CD14-positive monocyte (primary cell): ENCODE measurements around the gene DNAL1. TPM values are rescaled to one million over a fixed set of nuclear protein-coding genes. Genes with fewer than 3 reads are reported as not detected.
A peak's percentile ranks its signal among the peaks of the same experiment; 100 is the strongest.

Experiments
- DNase-seq, 3 donors: peaks; one replicate each; pipeline ENCODE4 v3.0.0-alpha.2; 2011 to 2022
- H2AFZ ChIP-seq: 2 replicates; pipeline ENCODE4 v1.6.0; 2012; ENCODE audit warnings: mild to moderate bottlenecking, low read depth, low read length, inconsistent platforms; ENCODE audit not compliant: insufficient read depth, poor library complexity, severe bottlenecking
- H3K27ac ChIP-seq, 2 donors: 1 replicate in 1 of 2; 2 replicates in 1 of 2; pipeline ENCODE4 v1.5.1; 2012 to 2013; ENCODE audit warnings: low read length in 2 of 2, control low read depth in 1 of 2, inconsistent platforms in 1 of 2, low read depth in 1 of 2, mild to moderate bottlenecking in 1 of 2
- H3K27me3 ChIP-seq, 2 donors: one replicate each; pipeline versions ENCODE4 v1.6.0 to v1.6.1; 2011 to 2013; ENCODE audit warnings: low read length in 2 of 2; ENCODE audit not compliant: control insufficient read depth in 2 of 2, insufficient read depth in 2 of 2
- H3K36me3 ChIP-seq, 2 donors: replicated peaks in 1 of 2; 1 replicate in 1 of 2; 2 replicates in 1 of 2; pipeline versions ENCODE4 v1.5.1 to v1.6.1; 2012 to 2013; ENCODE audit warnings: low read length in 2 of 2, control low read depth in 1 of 2, inconsistent platforms in 1 of 2, mild to moderate bottlenecking in 1 of 2; ENCODE audit not compliant: insufficient read depth in 2 of 2, control insufficient read depth in 1 of 2
- H3K4me1 ChIP-seq, 2 donors: 1 replicate in 1 of 2; 2 replicates in 1 of 2; pipeline versions ENCODE4 v1.5.1 to v1.6.1; 2012 to 2013; ENCODE audit warnings: low read length in 2 of 2, control low read depth in 1 of 2, inconsistent platforms in 1 of 2, mild to moderate bottlenecking in 1 of 2, moderate library complexity in 1 of 2; ENCODE audit not compliant: insufficient read depth in 2 of 2, control insufficient read depth in 1 of 2
- H3K4me2 ChIP-seq: replicated peaks from 2 replicates; pipeline ENCODE3; 2012; ENCODE audit warnings: low read length, moderate library complexity, mild to moderate bottlenecking; ENCODE audit not compliant: poor library complexity, severe bottlenecking; ENCODE audit errors: extremely low read depth
- H3K4me3 ChIP-seq, 3 experiments: fragments of 200-600 bp in 1 of 3; sonication (generic) in 1 of 3; replicated peaks in 1 of 3; 1 replicate in 2 of 3; 2 replicates in 1 of 3; pipeline ENCODE4 v1.5.1; 2011 to 2013; ENCODE audit warnings: low read length in 3 of 3, mild to moderate bottlenecking in 3 of 3, control low read depth in 2 of 3, low read depth in 2 of 3, inconsistent platforms in 1 of 3, moderate library complexity in 1 of 3
- H3K79me2 ChIP-seq: 2 replicates; pipeline ENCODE4 v1.6.0; 2012; ENCODE audit warnings: mild to moderate bottlenecking, control low read depth, inconsistent platforms, low read length, moderate library complexity; ENCODE audit not compliant: insufficient read depth
- H3K9ac ChIP-seq: 2 replicates; pipeline ENCODE4 v1.6.0; 2017; ENCODE audit warnings: low read length, mild to moderate bottlenecking; ENCODE audit not compliant: insufficient read depth, poor library complexity, severe bottlenecking
- H3K9me3 ChIP-seq, 2 donors: replicated peaks in 1 of 2; 1 replicate in 1 of 2; 2 replicates in 1 of 2; pipeline versions ENCODE4 v1.5.1 to v1.6.1; 2012 to 2013; ENCODE audit warnings: low read length in 2 of 2, control low read depth in 1 of 2; ENCODE audit not compliant: control insufficient read depth in 1 of 2, insufficient read depth in 1 of 2
- H4K20me1 ChIP-seq: 2 replicates; pipeline ENCODE4 v1.6.0; 2012; ENCODE audit warnings: mild to moderate bottlenecking, low read length, control low read depth, moderate library complexity; ENCODE audit not compliant: insufficient read depth
- H3K27ac Mint-ChIP-seq, 7 donors: one replicate each; pipeline ENCODE4 v1.8.0; 2020; ENCODE audit warnings: mild to moderate bottlenecking in 7 of 7, mixed read lengths in 7 of 7, moderate library complexity in 6 of 7, inconsistent platforms in 2 of 7
- H3K27me3 Mint-ChIP-seq, 3 donors: one replicate each; pipeline ENCODE4 v1.8.0; 2021 to 2022; ENCODE audit warnings: low read depth in 3 of 3, mild to moderate bottlenecking in 3 of 3, mixed read lengths in 3 of 3, moderate library complexity in 3 of 3, inconsistent platforms in 1 of 3
- H3K36me3 Mint-ChIP-seq, 2 donors: one replicate each; pipeline ENCODE4 v1.8.0; 2020; ENCODE audit warnings: mixed read lengths in 2 of 2, inconsistent platforms in 1 of 2, mild to moderate bottlenecking in 1 of 2
- H3K4me1 Mint-ChIP-seq: one replicate; pipeline ENCODE4 v1.8.0; 2020; ENCODE audit warnings: mild to moderate bottlenecking, mixed read lengths
- H3K4me3 Mint-ChIP-seq, 2 donors: one replicate each; pipeline ENCODE4 v1.8.0; 2020; ENCODE audit warnings: mild to moderate bottlenecking in 2 of 2, mixed read lengths in 2 of 2, moderate library complexity in 1 of 2
- H3K9me3 Mint-ChIP-seq, 7 donors: one replicate each; pipeline ENCODE4 v1.8.0; 2020 to 2022; ENCODE audit warnings: mixed read lengths in 7 of 7, mild to moderate bottlenecking in 6 of 7, moderate library complexity in 6 of 7, inconsistent platforms in 2 of 7
- WGBS: methylation state at CpG from one replicate; pipeline ENCODE4 v1.1.5; 2013; ENCODE audit warnings: missing lambda C conversion rate; ENCODE audit not compliant: insufficient coverage; 5-methylcytosine and 5-hydroxymethylcytosine counted together
- intact Hi-C, 2 donors: fragments of 100-400 bp; cut with micrococcal nuclease; formaldehyde crosslinking; loops; one replicate each; pipeline versions ENCODE4 v1.15.0 to v1.15.1; 2023
- polyA plus RNA-seq, 3 donors: library from polyadenylated mRNA; depleted of rRNA in 1 of 3; unstranded in 2 of 3; stranded (reverse) in 1 of 3; fragments of 300-500 nt in 2 of 3; fragments of >200 nt in 1 of 3; fragmentation: Illumina TruSeq in 2 of 3; gene quantifications; 1 replicate in 2 of 3; 2 replicates in 1 of 3; pipeline ENCODE4 v1.2.3, GENCODE V29; 2012 to 2021
- TF ChIP-seq, protein P1 (sequence below): fragments of 200-600 bp; IDR thresholded peaks from one replicate; pipeline ENCODE4 v1.8.0; 2022; ENCODE audit warnings: antibody characterized with exemption, mild to moderate bottlenecking

The DNAL1 gene
- polyA plus RNA-seq, 3 donors = 0.68 to 3.4 (median 2.0) TPM

DNA sequence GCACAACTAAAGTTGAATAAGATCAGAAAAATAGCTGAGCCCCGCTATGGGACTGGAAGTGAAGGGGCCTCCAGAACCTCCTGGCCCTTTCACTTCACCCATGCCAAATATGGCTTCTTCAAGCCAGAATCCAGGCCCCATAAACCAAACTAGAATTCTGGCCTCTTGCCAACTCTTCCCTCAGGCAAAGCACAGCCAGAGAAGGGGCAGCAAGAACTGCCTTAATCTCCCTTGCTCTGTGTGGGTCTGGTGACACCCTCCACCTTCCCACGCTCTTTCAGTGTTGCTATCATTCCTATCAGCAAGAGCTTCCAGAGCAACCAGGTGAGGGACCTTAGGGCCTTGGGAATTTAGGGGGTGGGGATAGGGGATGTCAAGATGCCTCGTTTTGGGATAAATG lies 72.5 kb downstream of the DNAL1 start:
- no peak overlapping the region for H3K27ac ChIP-seq
- Mint-ChIP-seq H3K27ac (peak overlapping the region in 4 of 7 donors; percentile 13 to 50 (median 26)), H3K9me3 (peaks cover 0 to 5% (median 0%) of the 10 kb centered on the region in 7 donors), H3K4me1 (peaks cover 20% of the 10 kb centered on the region), H3K27me3 (peaks cover 15 to 16% (median 15%) of the 10 kb centered on the region in 3 donors), H3K4me3 (no peak overlapping the region), H3K36me3 (peaks cover 63 to 69% of the 10 kb centered on the region in 2 donors)
- H3K4me3 ChIP-seq = no peak overlapping the region
- no CpG with 5 or more reads among the region's 3 CpGs for WGBS
- intact Hi-C loops = no loop called here
- H3K9me3 ChIP-seq = no peaks in the 10 kb centered on the region
- TF ChIP-seq, protein P1, sequence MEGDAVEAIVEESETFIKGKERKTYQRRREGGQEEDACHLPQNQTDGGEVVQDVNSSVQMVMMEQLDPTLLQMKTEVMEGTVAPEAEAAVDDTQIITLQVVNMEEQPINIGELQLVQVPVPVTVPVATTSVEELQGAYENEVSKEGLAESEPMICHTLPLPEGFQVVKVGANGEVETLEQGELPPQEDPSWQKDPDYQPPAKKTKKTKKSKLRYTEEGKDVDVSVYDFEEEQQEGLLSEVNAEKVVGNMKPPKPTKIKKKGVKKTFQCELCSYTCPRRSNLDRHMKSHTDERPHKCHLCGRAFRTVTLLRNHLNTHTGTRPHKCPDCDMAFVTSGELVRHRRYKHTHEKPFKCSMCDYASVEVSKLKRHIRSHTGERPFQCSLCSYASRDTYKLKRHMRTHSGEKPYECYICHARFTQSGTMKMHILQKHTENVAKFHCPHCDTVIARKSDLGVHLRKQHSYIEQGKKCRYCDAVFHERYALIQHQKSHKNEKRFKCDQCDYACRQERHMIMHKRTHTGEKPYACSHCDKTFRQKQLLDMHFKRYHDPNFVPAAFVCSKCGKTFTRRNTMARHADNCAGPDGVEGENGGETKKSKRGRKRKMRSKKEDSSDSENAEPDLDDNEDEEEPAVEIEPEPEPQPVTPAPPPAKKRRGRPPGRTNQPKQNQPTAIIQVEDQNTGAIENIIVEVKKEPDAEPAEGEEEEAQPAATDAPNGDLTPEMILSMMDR = no peak
- peaks cover 18 to 25% of the 10 kb centered on the region in 2 donors for H3K4me1 ChIP-seq
- no peak for DNase-seq
- no peaks in the 10 kb centered on the region for H3K79me2 ChIP-seq
- H3K4me2 ChIP-seq = no peak overlapping the region
- no peak overlapping the region for H2AFZ ChIP-seq
- H3K36me3 ChIP-seq = peaks cover 57 to 69% of the 10 kb centered on the region in 2 donors
- H3K27me3 ChIP-seq = peaks cover 9 to 14% of the 10 kb centered on the region in 2 donors
- H3K9ac ChIP-seq = no peak overlapping the region
- peaks cover 87% of the 10 kb centered on the region for H4K20me1 ChIP-seq

DNA sequence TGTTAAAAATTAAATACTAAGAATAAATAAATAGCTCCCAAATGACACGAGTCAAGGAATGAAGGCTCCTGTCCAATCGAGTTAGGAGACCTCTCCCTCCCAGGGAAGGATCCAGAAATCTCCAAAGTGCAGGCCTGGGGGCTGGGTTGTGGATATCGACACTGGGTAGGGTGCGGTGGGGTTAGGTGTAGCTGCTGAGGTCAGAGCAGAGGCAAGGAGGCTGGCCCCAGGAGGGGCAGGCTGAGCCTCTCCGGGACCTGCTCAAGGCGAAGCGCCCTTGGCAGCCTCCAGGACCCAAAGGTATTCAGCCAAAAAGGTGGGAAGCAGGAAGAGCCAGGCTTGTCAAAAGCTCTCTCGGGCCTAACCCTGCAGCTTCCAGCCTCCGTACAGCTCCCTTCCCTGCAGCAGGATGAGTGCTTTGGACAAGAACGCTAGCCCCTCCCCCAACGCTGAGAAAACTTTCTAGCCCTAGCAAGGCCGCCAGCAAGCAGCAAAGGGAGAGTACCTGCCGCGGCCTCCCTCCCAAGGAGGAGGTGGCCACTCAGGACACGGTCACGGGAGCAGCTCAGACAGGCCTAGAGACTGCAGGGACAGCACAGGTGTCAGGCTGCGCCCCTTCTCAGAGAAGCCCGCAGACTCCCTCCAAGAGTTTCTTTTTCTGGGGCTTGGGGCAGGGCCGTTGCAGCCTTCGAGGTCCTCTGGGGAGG lies 73.1 kb downstream of the DNAL1 start:
- Histone ChIP-seq H3K4me1 (peaks cover 12 to 19% of the 10 kb centered on the region in 2 donors), H3K4me3 (no peak overlapping the region), H3K27me3 (peaks cover 7 to 8% of the 10 kb centered on the region in 2 donors), H2AFZ (no peak overlapping the region), H3K36me3 (peaks cover 63 to 75% of the 10 kb centered on the region in 2 donors), H4K20me1 (peaks cover 87% of the 10 kb centered on the region), H3K79me2 (no peaks in the 10 kb centered on the region), H3K4me2 (no peak overlapping the region), H3K27ac (no peak overlapping the region), H3K9me3 (no peaks in the 10 kb centered on the region), H3K9ac (no peak overlapping the region)
- peak overlapping the region in 1 of 7 donors; percentile 79 for H3K27ac Mint-ChIP-seq
- no peak for DNase-seq
- H3K4me3 Mint-ChIP-seq = no peak overlapping the region
- TF ChIP-seq, protein P1 = no peak
- WGBS = 96% methylated on average over 16 of the region's 20 CpGs
- peaks cover 0 to 5% (median 0%) of the 10 kb centered on the region in 7 donors for H3K9me3 Mint-ChIP-seq
- intact Hi-C loops = no loop called here
- peaks cover 69 to 71% of the 10 kb centered on the region in 2 donors for H3K36me3 Mint-ChIP-seq
- H3K27me3 Mint-ChIP-seq = peaks cover 9 to 10% (median 9%) of the 10 kb centered on the region in 3 donors
- peaks cover 14% of the 10 kb centered on the region for H3K4me1 Mint-ChIP-seq
